OCI-LY7 (cell line): ENCODE results near the gene MYRIP. TPM values are rescaled to one million over a fixed set of nuclear protein-coding genes. Genes with fewer than 3 reads are reported as not detected.
"Not testable (repeated sequence)": the region's sequence is repeated elsewhere in the genome, so short reads cannot be mapped to it uniquely, and the experiment has no call there.

ENCODE experiments used
- BruUV-seq: library from RNA; stranded (reverse); fragments of 400-500 nt; replicated peaks from 2 replicates; lab custom pipeline; 2021; lab: Mats Ljungman, UMichigan
- CTCF ChIA-PET: fragments of 300-600 bp; sonication (Branson Sonifier 250); formaldehyde crosslinking; loops from one replicate; lab custom pipeline; 2022; ENCODE audit warnings: antibody characterized with exemption; ENCODE audit not compliant: unreplicated experiment; lab: Charles Lee
- POLR2A ChIA-PET: fragments of 300-600 bp; sonication (Branson Sonifier 250); formaldehyde crosslinking; loops from one replicate; lab custom pipeline; 2022; ENCODE audit warnings: antibody characterized with exemption; lab: Charles Lee
- DNase-seq: peaks from one replicate; pipeline ENCODE4 v3.0.0-alpha.2; 2015; ENCODE audit warnings: low spot score
- H2AFZ ChIP-seq: fragments of 200-600 bp; sonication (generic), shearing (Covaris generic); 2 replicates; pipeline ENCODE4 v1.6.1; 2014; ENCODE audit warnings: mild to moderate bottlenecking, antibody characterized with exemption, low read length, moderate library complexity
- H3K27ac ChIP-seq: fragments of 200-600 bp; sonication (generic); 2 replicates; pipeline ENCODE4 v1.5.1; 2014; ENCODE audit warnings: mixed run types, low read depth, mild to moderate bottlenecking, moderate library complexity, low read length, inconsistent platforms; ENCODE audit not compliant: poor library complexity, severe bottlenecking
- H3K36me3 ChIP-seq: fragments of 200-600 bp; sonication (generic); 2 replicates; pipeline ENCODE4 v1.6.1; 2014; ENCODE audit warnings: mild to moderate bottlenecking, antibody characterized with exemption, low read length, moderate library complexity, mixed read lengths; ENCODE audit not compliant: insufficient read depth
- H3K4me1 ChIP-seq: fragments of 200-600 bp; sonication (generic); 2 replicates; pipeline ENCODE4 v1.5.1; 2014; ENCODE audit warnings: mild to moderate bottlenecking, low read length; ENCODE audit not compliant: insufficient read depth, poor library complexity, severe bottlenecking
- H3K4me2 ChIP-seq: fragments of 200-600 bp; sonication (generic); 2 replicates; pipeline ENCODE4 v1.6.1; 2014; ENCODE audit warnings: mild to moderate bottlenecking, low read length
- H3K4me3 ChIP-seq: fragments of 200-600 bp; sonication (generic); 2 replicates; pipeline ENCODE4 v1.5.1; 2014; ENCODE audit warnings: mild to moderate bottlenecking, low read depth, low read length; ENCODE audit not compliant: poor library complexity, severe bottlenecking
- H3K79me2 ChIP-seq: fragments of 200-600 bp; sonication (generic); 2 replicates; pipeline ENCODE4 v1.6.1; 2016; ENCODE audit warnings: low read depth, mild to moderate bottlenecking, low read length, moderate library complexity, mixed read lengths; ENCODE audit not compliant: insufficient read depth
- H3K9me2 ChIP-seq: fragments of 200-600 bp; sonication (generic); 2 replicates; pipeline ENCODE4 v1.6.1; 2016; ENCODE audit warnings: mild to moderate bottlenecking, low read length, mixed read lengths; ENCODE audit not compliant: insufficient read depth
- H3K9me3 ChIP-seq: fragments of 200-600 bp; sonication (generic); 2 replicates; pipeline ENCODE4 v1.6.1; 2014; ENCODE audit warnings: mild to moderate bottlenecking, mixed run types, low read length, mixed read lengths
- H4K20me1 ChIP-seq: fragments of 200-600 bp; sonication (generic); 2 replicates; pipeline ENCODE4 v1.6.1; 2014; ENCODE audit warnings: mild to moderate bottlenecking, antibody characterized with exemption, low read length, moderate library complexity, mixed read lengths; ENCODE audit not compliant: insufficient read depth
- CTCF ChIP-seq: fragments of 200-600 bp; sonication (generic); conservative IDR thresholded peaks from 2 replicates; pipeline ENCODE4 v1.5.1; 2014; ENCODE audit warnings: mild to moderate bottlenecking, antibody characterized with exemption, low read length, moderate library complexity, mixed read lengths
- EZH2phosphoT487 ChIP-seq: fragments of 200-600 bp; sonication (generic); IDR thresholded peaks from 2 replicates; pipeline ENCODE4 v1.6.1; 2018; ENCODE audit warnings: low read depth, borderline replicate concordance, mild to moderate bottlenecking, mixed run types, antibody characterized with exemption, low read length, moderate library complexity, mixed read lengths
- intact Hi-C: fragments of 100-400 bp; cut with micrococcal nuclease; formaldehyde crosslinking; loops from one replicate; pipeline ENCODE4 v1.10.0; 2022; ENCODE audit not compliant: unreplicated experiment
- total RNA-seq, 2 experiments: library from RNA; depleted of rRNA in 1 of 2; stranded (reverse); fragments of >200 nt in 1 of 2; shearing (Covaris generic) in 1 of 2; gene quantifications; 2 replicates each; pipeline ENCODE4 v1.2.3, GENCODE V29; 2014 to 2022

MYRIP gene
- total RNA-seq, 2 experiments from 2014 or later: not detected

GRCh38 chr3:39819899-39820298 lies 10.5 kb downstream of the MYRIP start:
- Histone ChIP-seq H3K4me3 (no peak overlapping the region), H3K36me3 (no peaks in the 10 kb centered on the region), H3K79me2 (no peaks in the 10 kb centered on the region), H2AFZ (no peak overlapping the region), H3K9me3 (no peaks in the 10 kb centered on the region), H3K27ac (no peak overlapping the region), H3K4me2 (no peak overlapping the region), H4K20me1 (no peaks in the 10 kb centered on the region), H3K9me2 (no peaks in the 10 kb centered on the region), H3K4me1 (no peaks in the 10 kb centered on the region)
- no peak for DNase-seq
- TF ChIP-seq EZH2phosphoT487 (no peak), CTCF (no peak)
- POLR2A ChIA-PET: no interaction called here
- intact Hi-C loops: no loop called here
- CTCF ChIA-PET: no interaction called here
- BruUV-seq: no TSS peak

DNA sequence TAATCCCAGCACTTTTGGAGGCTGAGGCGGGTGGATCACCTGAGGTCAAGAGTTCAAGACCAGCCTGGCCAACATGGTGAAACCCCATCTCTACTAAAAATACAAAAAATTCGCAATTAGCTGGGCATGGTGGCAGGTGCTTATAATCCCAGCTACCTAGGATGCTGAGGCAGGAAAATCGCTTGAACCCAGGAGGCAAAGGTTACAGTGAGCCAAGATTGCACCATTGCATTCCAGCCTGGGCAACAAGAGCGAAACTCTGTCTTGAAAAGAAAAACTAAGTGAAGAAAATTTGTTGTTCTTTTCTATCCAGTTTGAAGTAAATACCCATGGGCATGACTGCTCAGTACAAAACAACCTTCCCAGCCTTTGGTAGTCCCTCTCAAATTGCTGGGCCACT lies 24.4 kb downstream of the MYRIP start:
- H3K9me3 ChIP-seq, POLR2A ChIA-PET, intact Hi-C loops, H3K79me2 ChIP-seq, BruUV-seq, H4K20me1 ChIP-seq, H2AFZ ChIP-seq, DNase-seq, H3K4me1 ChIP-seq, H3K27ac ChIP-seq, CTCF ChIA-PET, H3K9me2 ChIP-seq, H3K4me3 ChIP-seq, H3K4me2 ChIP-seq, H3K36me3 ChIP-seq: not testable (repeated sequence)

GRCh38 chr3:39839484-39839883 lies 30.1 kb downstream of the MYRIP start:
- Histone ChIP-seq H2AFZ (no peak overlapping the region), H3K4me3 (no peak overlapping the region), H3K27ac (no peak overlapping the region), H3K9me3 (no peaks in the 10 kb centered on the region), H3K79me2 (no peaks in the 10 kb centered on the region), H3K4me1 (no peaks in the 10 kb centered on the region), H3K36me3 (no peaks in the 10 kb centered on the region), H3K9me2 (no peaks in the 10 kb centered on the region), H3K4me2 (no peak overlapping the region), H4K20me1 (no peaks in the 10 kb centered on the region)
- intact Hi-C loops: no loop called here
- ChIA-PET CTCF (no interaction called here), POLR2A (interaction anchor here (0.7 kb wide), 1 partner anchor 151 kb away, joined by 3 read pairs; no protein-coding TSS in a partner anchor)
- TF ChIP-seq CTCF: no peak
- DNase-seq: no peak
- BruUV-seq: no TSS peak
